Testis (tissue), 3 donors: Measurements from ENCODE around the gene GID4. TPM values are rescaled to one million over a fixed set of nuclear protein-coding genes. Genes with fewer than 3 reads are reported as not detected.

Experiments
- DNase-seq: peaks from one replicate; pipeline ENCODE4 v3.0.0-alpha.2; 2019
- H3K27ac ChIP-seq, 2 donors: fragments of 200-600 bp; sonication (generic); one replicate each; pipeline ENCODE4 v1.5.1; 2019
- H3K27me3 ChIP-seq: fragments of 200-600 bp; sonication (generic); one replicate; pipeline ENCODE4 v1.5.1; 2019
- H3K36me3 ChIP-seq: fragments of 200-600 bp; sonication (generic); one replicate; pipeline ENCODE4 v1.5.1; 2017; ENCODE audit warnings: low read depth; ENCODE audit errors: missing control alignments
- H3K4me1 ChIP-seq: fragments of 200-600 bp; sonication (generic); one replicate; pipeline ENCODE4 v1.5.1; 2019
- H3K4me3 ChIP-seq, 2 donors: fragments of 200-600 bp; sonication (generic); one replicate each; pipeline ENCODE4 v1.5.1; 2017 to 2019
- H3K9me3 ChIP-seq: fragments of 200-600 bp; sonication (generic); one replicate; pipeline ENCODE4 v1.5.1; 2017
- CTCF ChIP-seq, 3 experiments: fragments of 450-650 bp in 2 of 3; fragments of 200-600 bp in 1 of 3; sonication (generic) in 1 of 3; IDR thresholded peaks; one replicate each; pipeline ENCODE4 v1.5.1; 2016 to 2019; ENCODE audit warnings: antibody characterized with exemption in 3 of 3, mild to moderate bottlenecking in 2 of 3, moderate library complexity in 1 of 3
- POLR2A ChIP-seq: fragments of 450-650 bp; IDR thresholded peaks from one replicate; pipeline ENCODE4 v1.6.1; 2017; ENCODE audit warnings: antibody characterized with exemption, mild to moderate bottlenecking, moderate library complexity
- WGBS, 2 donors: methylation state at CpG; one replicate each; pipeline ENCODE4 v1.1.5; 2018; 5-methylcytosine and 5-hydroxymethylcytosine counted together
- intact Hi-C: fragments of 100-400 bp; cut with DNase I; formaldehyde crosslinking; loops from one replicate; pipeline ENCODE4 v1.15.1; 2023; ENCODE audit warnings: low total_unique reads
- polyA plus RNA-seq: library from polyadenylated mRNA; stranded (reverse); fragments of 350-450 nt; fragmentation: Illumina TruSeq; extraction: RNeasy Lipid Tissue Mini Kit (QIAGEN cat#74804); gene quantifications from one replicate; pipeline ENCODE4 v1.2.3, GENCODE V29; 2014; ENCODE audit warnings: low read depth, low replicate concordance; ENCODE audit not compliant: insufficient read depth
- total RNA-seq, 2 donors: library from RNA; depleted of rRNA; stranded (reverse); fragments of >200 nt; gene quantifications; one replicate each; pipeline ENCODE4 v1.2.3, GENCODE V29; 2016

Gene GID4
- total and polyA plus RNA-seq, 3 donors from 2014 or later: 28.6 to 88.3 (median 36.1) TPM

- H3K4me1 ChIP-seq: no peaks in the 10 kb centered on the region
- intact Hi-C loops: no loop called here
- H3K9me3 ChIP-seq: no peaks in the 10 kb centered on the region
- no peaks in the 10 kb centered on the region for H3K36me3 ChIP-seq
- 70 to 79% methylated on average over 2 to 31 of the region's 31 CpGs for WGBS, 2 donors
- H3K4me3 ChIP-seq: no peak overlapping the region
- no peak overlapping the region for H3K27ac ChIP-seq
- no peak for DNase-seq
- H3K27me3 ChIP-seq: no peaks in the 10 kb centered on the region
- TF ChIP-seq CTCF (IDR thresholded peaks at IDR 0.05): no peak
Measured at GRCh38 chr17:18006495-18007239, 32.5 kb upstream of the GID4 start.

- Histone ChIP-seq H3K36me3 (no peaks in the 10 kb centered on the region), H3K9me3 (no peaks in the 10 kb centered on the region), H3K4me1 (no peaks in the 10 kb centered on the region), H3K4me3 (no peak overlapping the region), H3K27me3 (no peaks in the 10 kb centered on the region), H3K27ac (no peak overlapping the region)
- WGBS, 2 donors: 80 to 81% methylated on average over 5 of the region's 5 CpGs
- no peak for TF ChIP-seq CTCF (IDR thresholded peaks at IDR 0.05)
- TF ChIP-seq POLR2A: no peak
- DNase-seq: no peak
- intact Hi-C loops: no loop called here
Measured at GRCh38 chr17:18008496-18009268, 30.5 kb upstream of the GID4 start.

GRCh38 chr17:18009609-18010420 lies 29.4 kb upstream of the GID4 start:
- H3K27me3 ChIP-seq: no peaks in the 10 kb centered on the region

GRCh38 chr17:18011286-18011685 lies 27.9 kb upstream of the GID4 start:
- Histone ChIP-seq H3K9me3 (no peaks in the 10 kb centered on the region), H3K27me3 (no peaks in the 10 kb centered on the region), H3K4me1 (no peaks in the 10 kb centered on the region), H3K27ac (no peak overlapping the region), H3K4me3 (no peak overlapping the region), H3K36me3 (no peaks in the 10 kb centered on the region)
- TF ChIP-seq POLR2A: no peak
- no peak for TF ChIP-seq CTCF (IDR thresholded peaks at IDR 0.05)
- 92 to 100% methylated on average over 3 to 5 of the region's 5 CpGs for WGBS, 2 donors
- intact Hi-C loops: no loop called here
- no peak for DNase-seq

More at GRCh38 chr17:18009609-18010420, 29.4 kb upstream of the GID4 start:
- H3K27ac ChIP-seq: no peak overlapping the region
- WGBS, 2 donors: 79 to 90% methylated on average over 6 to 8 of the region's 8 CpGs
- no peak for TF ChIP-seq POLR2A
- no peak for TF ChIP-seq CTCF (IDR thresholded peaks at IDR 0.05)
- DNase-seq: no peak
- intact Hi-C loops: no loop called here
- no peaks in the 10 kb centered on the region for H3K36me3 ChIP-seq
- no peaks in the 10 kb centered on the region for H3K4me1 ChIP-seq
- H3K4me3 ChIP-seq: no peak overlapping the region
- no peaks in the 10 kb centered on the region for H3K9me3 ChIP-seq
